ENCODE results near the gene UPF1. TPM values are rescaled to one million over a fixed set of nuclear protein-coding genes. Genes with fewer than 3 reads are reported as not detected.
A peak's percentile ranks its signal among the peaks of the same experiment; 100 is the strongest.

Gene UPF1
- total and polyA plus RNA-seq, 2 of the 13 experiments (the other 11 are each of a cell fraction or from before 2014, with no cell fraction given) = 16.9 to 41.8 TPM

DNA sequence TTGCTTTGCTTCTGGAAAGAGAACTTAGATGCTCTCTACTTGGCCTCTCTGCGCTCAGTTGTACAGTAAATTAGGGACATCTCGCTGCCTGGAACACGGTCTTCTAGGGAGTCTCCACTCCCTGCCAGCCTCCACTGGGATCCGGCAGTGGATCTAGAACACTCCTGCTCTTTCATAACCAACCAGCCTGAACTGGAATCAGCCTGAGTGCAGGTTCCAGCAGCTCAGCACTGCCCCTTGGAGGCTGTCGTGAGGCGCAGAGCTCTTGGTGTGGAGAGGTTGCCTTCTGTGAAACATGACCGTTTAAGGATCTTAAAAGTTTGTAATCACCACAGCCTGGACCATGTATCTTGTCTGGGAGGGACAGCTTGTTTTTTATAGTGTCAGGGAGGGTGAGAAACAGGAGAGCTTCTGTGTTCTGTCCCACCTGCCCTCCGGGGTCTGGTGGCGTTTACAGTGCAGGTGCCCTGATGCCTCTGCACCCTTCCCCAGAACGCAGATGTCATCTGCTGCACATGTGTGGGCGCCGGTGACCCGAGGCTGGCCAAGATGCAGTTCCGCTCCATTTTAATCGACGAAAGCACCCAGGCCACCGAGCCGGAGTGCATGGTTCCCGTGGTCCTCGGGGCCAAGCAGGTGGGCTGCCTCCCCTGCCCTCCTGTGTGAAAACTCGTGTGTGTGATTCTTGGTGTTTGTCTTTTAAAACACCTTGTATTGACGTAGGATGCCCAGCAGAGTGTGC, 24.8 kb downstream of the UPF1 start:
- BruUV-seq (replicated peaks) = no TSS peak
- no peak for DNase-seq (ENCODE audit: low spot score)
- no peaks in the 10 kb centered on the region for H3K79me2 ChIP-seq (ENCODE audit: insufficient read depth, low read length)
- POLR2A ChIA-PET = interaction anchor here (1.2 kb wide), 1 partner anchor 16 kb away, joined by 3 read pairs; no protein-coding TSS in a partner anchor
- H3K27ac ChIP-seq (ENCODE audit: extremely low read length, insufficient read depth, low read length) = no peak overlapping the region
- peak; percentile 57 for ATAC-seq
- in situ Hi-C loops (cut with HindIII; ENCODE audit: extremely low pct_ligation_motif_present, low pct_unique_long_range_greater_than_20kb) = no loop called here
- no peaks in the 10 kb centered on the region for H3K4me1 ChIP-seq (ENCODE audit: insufficient read depth, low read length)
- H3K27me3 ChIP-seq (ENCODE audit: control insufficient read depth in 1 of 2, insufficient read depth in 2 of 2, low read length in 2 of 2) = no peaks in the 10 kb centered on the region
- H2AFZ ChIP-seq (ENCODE audit: low read length) = no peak overlapping the region
- 0 out of 2 replicates have a peak, but pooled peaks cover 3% of the 10 kb centered on the region for H4K20me1 ChIP-seq (ENCODE audit: insufficient read depth, low read length)
- no peak overlapping the region for H3K9ac ChIP-seq (ENCODE audit: insufficient read depth, low read depth, low read length)
- peaks cover 71 to 98% of the 10 kb centered on the region in 2 experiments for H3K36me3 ChIP-seq (replicated peaks in 1 of 2; ENCODE audit: control insufficient read depth in 1 of 2, insufficient read depth in 2 of 2, low read length in 2 of 2)
- H3K4me2 ChIP-seq (ENCODE audit: low read depth, low read length) = no peak overlapping the region
- CTCF ChIA-PET (ENCODE audit: low intra/inter-chr PET ratio, low total read pairs) = interaction anchor here (1.7 kb wide), 1 partner anchor 9 kb away, joined by 4 read pairs; no protein-coding TSS in a partner anchor
- 97% methylated on average over 20 of the region's 22 CpGs for WGBS (ENCODE audit: low lambda C conversion rate)
- intact Hi-C loops (cut with micrococcal nuclease; ENCODE audit: unreplicated experiment) = no loop called here
- H3K9me3 ChIP-seq (ENCODE audit: low read length) = no peaks in the 10 kb centered on the region
- H3K4me3 ChIP-seq (replicated peaks in 1 of 3; ENCODE audit: insufficient read depth in 1 of 3, low read depth in 2 of 3, low read length in 3 of 3) = no peak overlapping the region
- FAIRE-seq = no peak
- TF ChIP-seq CTCF (CRISPR knock-in tag; IDR thresholded peaks at IDR 0.05) = peak; percentile 55
- TF ChIP-seq STAG1 (CRISPR knock-in tag; IDR thresholded peaks at IDR 0.05) = peak; percentile 63
- TF ChIP-seq ZNF501 (CRISPR knock-in tag; IDR thresholded peaks at IDR 0.05) = no peak
- TF ChIP-seq GLI4 (CRISPR knock-in tag; IDR thresholded peaks at IDR 0.05; ENCODE audit: borderline replicate concordance) = no peak
- 0 out of 2 replicates have a peak, but pooled peaks have one; percentile 12 for TF ChIP-seq CEBPG (CRISPR knock-in tag; IDR thresholded peaks at IDR 0.05)
- no peak for TF ChIP-seq ZNF724P (CRISPR knock-in tag; IDR thresholded peaks at IDR 0.05; ENCODE audit: borderline replicate concordance)
- 0 out of 2 replicates have a peak, but pooled peaks have one; percentile 28 for TF ChIP-seq RAD21 (CRISPR knock-in tag; IDR thresholded peaks at IDR 0.05)
- no peak for TF ChIP-seq HNRNPH1 (optimal IDR thresholded peaks at IDR 0.05; ENCODE audit: low read depth, low read length)
- TF ChIP-seq ZNF768 (CRISPR knock-in tag; IDR thresholded peaks at IDR 0.05) = no peak
- TF ChIP-seq ZSCAN22 (CRISPR knock-in tag; IDR thresholded peaks at IDR 0.05) = no peak
- TF ChIP-seq ZNF44 (CRISPR knock-in tag; IDR thresholded peaks at IDR 0.05) = no peak
- no peak for TF ChIP-seq MTERF4 (CRISPR knock-in tag; IDR thresholded peaks at IDR 0.05)
- TF ChIP-seq, protein P1, sequence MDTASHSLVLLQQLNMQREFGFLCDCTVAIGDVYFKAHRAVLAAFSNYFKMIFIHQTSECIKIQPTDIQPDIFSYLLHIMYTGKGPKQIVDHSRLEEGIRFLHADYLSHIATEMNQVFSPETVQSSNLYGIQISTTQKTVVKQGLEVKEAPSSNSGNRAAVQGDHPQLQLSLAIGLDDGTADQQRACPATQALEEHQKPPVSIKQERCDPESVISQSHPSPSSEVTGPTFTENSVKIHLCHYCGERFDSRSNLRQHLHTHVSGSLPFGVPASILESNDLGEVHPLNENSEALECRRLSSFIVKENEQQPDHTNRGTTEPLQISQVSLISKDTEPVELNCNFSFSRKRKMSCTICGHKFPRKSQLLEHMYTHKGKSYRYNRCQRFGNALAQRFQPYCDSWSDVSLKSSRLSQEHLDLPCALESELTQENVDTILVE (CRISPR knock-in tag; IDR thresholded peaks at IDR 0.05) = no peak
- TF ChIP-seq, protein P2, sequence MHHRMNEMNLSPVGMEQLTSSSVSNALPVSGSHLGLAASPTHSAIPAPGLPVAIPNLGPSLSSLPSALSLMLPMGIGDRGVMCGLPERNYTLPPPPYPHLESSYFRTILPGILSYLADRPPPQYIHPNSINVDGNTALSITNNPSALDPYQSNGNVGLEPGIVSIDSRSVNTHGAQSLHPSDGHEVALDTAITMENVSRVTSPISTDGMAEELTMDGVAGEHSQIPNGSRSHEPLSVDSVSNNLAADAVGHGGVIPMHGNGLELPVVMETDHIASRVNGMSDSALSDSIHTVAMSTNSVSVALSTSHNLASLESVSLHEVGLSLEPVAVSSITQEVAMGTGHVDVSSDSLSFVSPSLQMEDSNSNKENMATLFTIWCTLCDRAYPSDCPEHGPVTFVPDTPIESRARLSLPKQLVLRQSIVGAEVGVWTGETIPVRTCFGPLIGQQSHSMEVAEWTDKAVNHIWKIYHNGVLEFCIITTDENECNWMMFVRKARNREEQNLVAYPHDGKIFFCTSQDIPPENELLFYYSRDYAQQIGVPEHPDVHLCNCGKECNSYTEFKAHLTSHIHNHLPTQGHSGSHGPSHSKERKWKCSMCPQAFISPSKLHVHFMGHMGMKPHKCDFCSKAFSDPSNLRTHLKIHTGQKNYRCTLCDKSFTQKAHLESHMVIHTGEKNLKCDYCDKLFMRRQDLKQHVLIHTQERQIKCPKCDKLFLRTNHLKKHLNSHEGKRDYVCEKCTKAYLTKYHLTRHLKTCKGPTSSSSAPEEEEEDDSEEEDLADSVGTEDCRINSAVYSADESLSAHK (CRISPR knock-in tag; IDR thresholded peaks at IDR 0.05; ENCODE audit: borderline replicate concordance) = no peak
- no peak for TF ChIP-seq ZNF644 (CRISPR knock-in tag; IDR thresholded peaks at IDR 0.05; ENCODE audit: low read depth)
- TF ChIP-seq ZSCAN29 (CRISPR knock-in tag; conservative IDR thresholded peaks at IDR 0.05) = no peak
- TF ChIP-seq PHF21A (CRISPR knock-in tag; IDR thresholded peaks at IDR 0.05) = no peak
- no peak for TF ChIP-seq ZNF781 (CRISPR knock-in tag; IDR thresholded peaks at IDR 0.05; ENCODE audit: borderline replicate concordance, not compliant biosample characterization)
- TF ChIP-seq ZBTB21 (CRISPR knock-in tag; IDR thresholded peaks at IDR 0.05) = no peak

Data from HepG2 (cell line).